Limb (tissue), 2 donors: ENCODE measurements around the gene MYL10.

Experiments
- DNase-seq, 2 donors: peaks; one replicate each; pipeline ENCODE4 v3.0.0-alpha.2; 2016; ENCODE audit errors: extremely low spot score in 2 of 2

Gene MYL10

DNA sequence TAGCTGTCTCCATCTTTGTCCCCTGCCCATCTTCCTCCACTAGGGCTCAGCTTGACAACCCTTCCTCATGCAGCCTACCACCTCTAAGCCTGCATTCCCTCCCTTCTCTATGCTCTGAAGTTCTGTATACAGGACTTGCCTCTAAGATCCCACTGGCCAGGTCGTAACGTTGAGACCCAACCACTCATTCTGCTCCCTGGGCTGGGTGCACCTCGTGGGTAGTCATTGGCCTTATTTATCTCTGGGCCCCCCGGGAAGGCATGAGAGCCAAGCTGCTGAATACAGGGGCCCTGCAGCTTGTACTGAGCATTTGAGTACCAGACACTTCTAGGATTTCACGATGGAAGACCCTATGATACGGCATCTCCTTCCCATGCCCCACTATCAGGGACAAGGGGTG is 31.2 kb downstream of the MYL10 start:
- no peak for DNase-seq

DNA sequence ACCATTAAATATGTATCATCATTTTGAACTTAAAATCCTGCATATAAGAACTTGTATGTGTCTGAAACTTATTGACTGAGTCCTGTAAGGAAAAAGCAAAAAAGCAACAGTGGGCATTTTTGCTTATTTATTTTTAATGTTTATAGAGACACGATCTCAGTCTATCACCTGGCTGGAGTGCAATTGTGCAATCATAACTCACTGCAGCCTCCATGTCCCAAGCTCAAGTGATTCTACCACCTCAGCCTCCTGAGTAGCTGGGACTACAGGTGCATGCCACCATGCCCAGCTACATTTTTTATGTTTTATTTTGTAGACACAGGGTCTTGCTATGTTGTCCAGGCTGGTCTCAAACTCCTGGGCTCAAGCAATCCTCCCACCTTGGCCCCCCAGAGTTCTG is 32.2 kb downstream of the MYL10 start:
- no peak for DNase-seq

- no peak for DNase-seq
Measured at GRCh38 chr7:101595766-101596537, 33.1 kb downstream of the MYL10 start.

GRCh38 chr7:101595246-101595645 is 33.9 kb downstream of the MYL10 start:
- no peak for DNase-seq

GRCh38 chr7:101594790-101595189 is 34.3 kb downstream of the MYL10 start:
- no peak for DNase-seq

DNA sequence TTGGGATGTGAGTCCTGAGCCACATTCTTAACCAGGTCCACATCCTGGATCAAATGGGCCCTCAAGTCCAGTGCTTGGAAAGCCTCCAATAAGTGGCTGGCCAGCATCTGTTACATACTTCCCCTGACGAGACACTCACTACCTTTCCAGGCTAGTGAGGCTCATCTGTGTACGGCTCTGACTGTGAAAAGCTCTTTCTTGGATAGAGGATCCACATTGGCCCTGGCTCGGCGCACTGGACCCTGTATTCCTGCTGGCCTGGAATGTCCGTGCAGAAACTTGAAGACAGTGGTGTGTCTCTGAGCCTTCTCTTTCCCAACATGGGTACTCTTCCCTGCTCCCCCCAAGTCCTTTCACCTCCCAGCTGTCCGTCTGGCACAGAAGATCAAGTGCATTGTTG is 35.5 kb downstream of the MYL10 start:
- no peak for DNase-seq

DNA sequence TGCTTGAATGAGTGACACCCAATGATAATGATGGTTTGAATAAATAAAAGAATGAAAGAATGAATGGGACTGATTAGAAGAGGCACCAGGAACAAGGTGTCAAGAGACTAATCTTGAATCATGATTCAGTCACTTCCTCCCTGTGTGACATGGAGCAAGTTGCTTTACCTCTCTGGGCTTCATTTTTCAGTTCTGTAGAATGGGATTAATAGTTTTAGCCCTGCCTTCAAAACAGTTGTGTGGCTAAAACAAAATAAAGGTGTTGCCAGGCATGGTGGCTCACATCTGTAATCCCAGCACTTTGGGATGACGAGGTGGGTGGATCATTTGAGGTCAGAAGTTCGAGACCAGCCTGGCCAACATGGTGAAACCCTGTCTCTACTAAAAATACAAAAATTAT is 37.6 kb downstream of the MYL10 start:
- no peak for DNase-seq

DNA sequence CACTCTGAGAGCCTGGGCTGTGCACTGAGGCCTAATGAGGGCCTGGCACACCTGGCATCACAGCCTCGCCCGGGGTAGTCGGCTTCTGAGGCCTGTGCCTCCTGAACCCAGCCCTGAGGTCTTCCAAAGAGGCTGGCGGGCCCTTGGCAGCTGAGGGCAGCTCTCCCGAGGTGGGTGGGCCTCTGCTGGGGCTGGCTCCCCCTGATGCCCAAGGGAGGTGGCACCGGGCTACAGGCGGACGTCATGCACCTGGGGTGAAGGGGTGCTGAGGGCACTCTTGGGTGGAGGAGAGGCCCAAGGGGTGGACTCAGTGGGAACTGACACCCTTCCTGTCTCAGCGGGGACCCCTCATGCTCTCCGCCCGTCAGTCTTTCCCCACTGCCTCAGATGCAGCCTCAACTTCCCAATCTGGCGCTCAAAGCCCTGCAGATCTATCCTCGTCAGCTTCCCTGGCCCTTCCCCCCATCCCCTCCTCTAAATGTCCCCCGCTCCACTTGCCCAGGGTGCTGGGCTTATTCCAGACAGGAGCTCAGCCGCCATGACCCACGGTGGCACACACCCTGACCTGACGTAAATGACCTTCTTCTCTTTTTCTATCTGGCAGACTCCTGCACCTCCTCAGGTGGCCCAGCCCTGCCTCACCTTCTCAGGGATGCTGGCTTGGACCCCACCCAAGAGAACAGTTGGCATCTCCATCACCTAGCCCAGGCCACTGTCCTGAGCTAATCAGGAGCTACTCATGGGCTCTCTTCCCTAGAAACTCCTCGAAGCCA is 38.2 kb downstream of the MYL10 start:
- no peak for DNase-seq

DNA sequence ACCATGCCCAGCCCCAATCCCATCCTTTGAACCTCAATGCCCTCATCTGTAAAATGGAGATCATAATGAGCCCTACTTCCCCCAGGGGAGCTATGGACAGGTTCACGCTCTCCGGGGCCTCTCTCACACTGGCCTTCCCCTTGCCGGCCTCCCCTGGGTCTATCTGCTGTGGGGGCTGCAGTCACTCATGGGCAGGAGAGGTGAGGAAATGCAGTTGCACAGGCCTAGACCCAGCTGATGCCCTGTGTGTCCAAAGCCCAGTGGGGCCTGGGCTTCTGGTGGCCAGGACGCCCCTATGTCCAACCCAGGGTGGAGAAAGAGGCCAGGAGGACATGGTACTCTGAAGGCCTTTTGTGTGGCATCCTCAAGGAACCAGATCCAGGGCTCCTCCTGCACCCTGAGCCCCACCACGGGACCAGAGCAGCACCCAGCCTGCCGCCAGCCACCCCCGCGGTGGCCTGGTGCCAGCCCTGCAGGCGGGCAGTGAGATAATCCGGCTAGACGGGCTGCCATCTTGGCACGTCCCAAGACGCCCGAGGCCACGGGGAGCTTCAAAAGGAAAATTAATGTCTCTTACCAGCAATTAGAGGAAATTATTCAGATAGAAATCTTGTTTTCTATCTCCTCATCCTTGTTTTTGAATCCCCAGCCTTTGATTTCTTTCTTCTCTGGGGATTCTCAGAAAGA is 39.0 kb downstream of the MYL10 start:
- DNase-seq = no peak

DNA sequence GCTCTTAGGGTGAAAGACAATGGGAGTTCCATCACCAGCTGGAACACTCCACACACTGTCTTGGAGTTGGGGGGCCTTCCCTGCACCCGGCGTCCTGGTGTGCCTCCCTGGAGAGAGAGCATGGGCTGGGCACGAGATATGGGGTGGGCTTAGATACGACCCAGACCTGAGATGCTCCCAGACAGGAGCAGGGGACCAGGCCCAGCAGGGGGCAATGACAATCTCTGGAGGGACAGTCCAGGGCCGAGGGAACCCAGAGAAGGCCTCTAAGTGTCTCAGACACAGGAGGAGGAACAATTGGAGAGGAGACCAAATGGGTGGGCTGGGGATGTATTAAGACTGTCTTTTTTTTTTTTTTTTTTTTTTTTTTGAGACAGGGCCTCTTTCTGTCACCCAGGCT is 40.0 kb downstream of the MYL10 start:
- no peak for DNase-seq

GRCh38 chr7:101588131-101588935 is 40.8 kb downstream of the MYL10 start:
- DNase-seq = no peak

- no peak for DNase-seq
Measured at GRCh38 chr7:101586906-101587677, 42.0 kb downstream of the MYL10 start.

DNA sequence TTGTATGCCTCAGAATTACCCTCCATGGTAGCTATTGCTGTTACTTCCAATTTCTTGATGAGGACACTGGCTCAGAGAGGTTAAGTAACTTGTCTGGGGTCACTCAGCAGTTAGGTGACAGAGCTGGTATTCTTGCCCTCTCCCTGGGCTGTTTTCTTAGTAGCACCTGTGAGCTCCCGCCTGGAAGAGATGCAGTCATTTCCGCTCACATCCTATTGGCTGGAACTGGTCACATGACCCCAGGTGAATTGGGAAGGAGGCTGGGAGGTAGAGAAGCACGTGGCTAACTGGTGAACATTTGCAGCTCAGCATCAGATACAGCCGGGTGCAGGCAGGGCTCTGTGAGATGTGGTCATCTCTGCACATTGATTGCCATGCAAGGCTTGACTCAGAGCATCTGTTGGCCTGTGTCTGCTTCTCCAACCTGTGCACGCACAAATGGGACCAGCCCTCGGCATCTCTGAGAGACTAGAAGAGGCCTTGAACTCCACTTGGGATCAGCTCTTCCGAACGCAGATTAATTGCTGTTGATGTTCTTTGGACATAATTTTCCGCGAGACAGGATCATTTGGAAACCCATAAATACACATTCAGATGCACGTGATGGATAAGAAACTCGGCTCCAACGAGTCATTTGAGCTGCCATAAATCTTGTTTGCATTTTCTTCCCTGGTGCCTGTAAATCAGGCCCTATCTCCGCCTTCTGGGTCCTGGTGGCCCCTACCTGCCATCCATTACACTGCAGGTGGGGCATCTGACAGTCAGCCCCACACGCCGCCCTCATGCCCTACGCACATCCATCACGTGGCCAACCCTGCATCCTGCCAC is 42.8 kb downstream of the MYL10 start:
- DNase-seq = no peak

DNA sequence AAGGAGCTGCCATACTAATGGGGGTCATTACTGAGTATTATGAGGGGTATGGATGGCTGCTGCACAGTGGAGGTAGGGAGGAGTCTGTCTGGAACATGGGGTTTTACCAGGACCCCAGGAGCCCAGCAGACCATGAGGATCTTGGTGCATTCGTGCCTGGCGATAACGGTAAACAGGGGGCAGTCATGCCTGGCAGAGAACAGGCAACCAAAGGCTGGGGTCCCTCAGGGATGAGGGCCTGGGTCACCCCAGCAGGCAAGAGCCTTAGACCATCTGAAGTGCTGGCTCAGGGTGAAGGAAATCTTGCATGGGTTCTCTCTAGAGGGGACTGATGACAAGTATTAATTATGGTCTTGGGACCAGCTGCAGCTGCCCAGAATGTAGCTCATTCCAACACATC is 46.1 kb downstream of the MYL10 start:
- no peak for DNase-seq

DNA sequence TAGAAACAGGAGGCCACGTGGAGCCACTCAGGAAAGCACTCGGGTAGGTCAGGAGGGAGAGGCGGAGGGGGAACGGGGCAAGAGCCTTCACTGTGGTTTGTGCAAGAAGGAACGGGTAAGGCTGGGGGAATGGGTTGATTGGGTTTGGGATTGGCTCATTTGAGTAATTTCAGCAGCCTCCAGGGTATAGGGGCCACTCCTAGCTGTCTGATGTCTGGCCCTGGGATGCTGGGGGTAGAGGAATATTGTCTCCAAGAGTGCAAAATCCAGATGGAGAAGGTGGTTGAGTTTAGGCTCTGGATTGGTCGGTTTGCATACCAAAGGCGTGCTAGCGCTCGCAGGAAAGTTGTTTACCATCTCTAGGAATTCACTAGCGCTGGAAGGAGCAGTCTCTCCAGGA is 47.2 kb downstream of the MYL10 start:
- DNase-seq = peak in 1 of 2 donors; percentile 19

GRCh38 chr7:101580596-101580995 is 48.5 kb downstream of the MYL10 start:
- DNase-seq = peak in 1 of 2 donors; percentile 9

DNA sequence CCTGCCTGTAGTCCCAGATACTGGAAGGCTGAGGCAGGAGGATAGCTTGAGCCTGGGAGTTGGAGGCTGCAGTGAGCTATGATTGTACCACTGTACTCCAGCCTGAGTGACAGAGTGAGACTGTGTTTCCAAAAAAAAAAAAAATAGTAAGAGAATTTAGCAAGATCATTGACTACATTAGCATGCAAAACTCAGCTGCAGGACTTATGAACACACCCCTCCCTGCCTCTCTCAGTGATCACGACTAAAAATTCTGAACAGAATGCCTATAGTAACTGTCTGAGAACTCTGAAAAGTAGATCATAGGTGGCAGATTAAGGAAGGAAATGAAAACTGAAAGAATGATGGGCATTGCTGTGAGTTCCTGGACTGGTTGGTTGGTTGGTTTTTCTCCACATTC is 50.5 kb downstream of the MYL10 start:
- DNase-seq = peak in 1 of 2 donors; percentile 3

DNA sequence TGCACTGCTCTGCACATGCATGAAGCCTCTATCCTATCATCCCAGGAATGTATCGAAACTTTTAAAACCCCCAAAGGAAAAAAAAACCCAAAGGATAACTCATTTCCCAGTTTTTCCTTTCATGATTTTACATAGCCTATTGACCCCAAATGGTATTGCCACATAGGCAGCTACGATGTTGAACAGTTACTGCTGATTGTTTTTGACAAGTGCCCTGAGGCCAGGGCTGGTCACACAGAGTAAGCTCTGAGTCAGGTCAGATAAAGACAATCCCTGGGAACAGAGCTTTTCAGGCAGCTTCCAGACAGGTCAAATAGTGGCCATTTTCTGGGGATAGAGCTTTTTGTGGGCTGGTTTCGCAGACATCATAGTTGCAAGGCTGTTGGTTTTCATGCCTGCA is 52.1 kb downstream of the MYL10 start:
- no peak for DNase-seq

DNA sequence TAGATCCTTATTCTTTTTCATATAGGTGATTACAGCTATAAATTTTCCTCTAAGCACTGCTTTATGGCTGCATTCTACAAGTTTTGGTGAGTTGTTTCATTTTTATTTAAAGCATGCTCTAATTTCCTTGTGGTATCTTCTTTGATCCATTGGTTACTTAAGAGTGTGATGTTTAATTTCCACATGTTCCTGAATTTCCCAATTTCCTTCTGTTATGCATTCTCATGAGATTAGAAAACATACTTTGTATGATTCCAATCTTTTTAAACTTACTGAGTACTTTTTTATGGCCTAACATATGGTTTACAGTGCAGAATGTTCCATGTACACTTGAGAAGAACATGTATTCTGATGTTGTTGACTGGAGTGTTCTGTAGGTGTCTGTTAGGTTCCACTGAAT is 53.4 kb downstream of the MYL10 start:
- DNase-seq = no peak

- peak in 1 of 2 donors; percentile 3 for DNase-seq
Measured at GRCh38 chr7:101575168-101575567, 53.9 kb downstream of the MYL10 start.
